ENCODE data around the gene PLXNA4. TPM values are rescaled to one million over a fixed set of nuclear protein-coding genes. Genes with fewer than 3 reads are reported as not detected.

PLXNA4 gene
- total RNA-seq, 1 experiment from 2014 or later = 0.10 TPM

- CTCF ChIA-PET = no interaction called here
These were observed 155.7 kb downstream of the PLXNA4 start for GRCh38 chr7:132420527-132420926.

GRCh38 chr7:132419542-132419941, 156.7 kb downstream of the PLXNA4 start:
- BruUV-seq (replicated peaks) = no TSS peak
- Histone ChIP-seq H3K9me3 (ENCODE audit: control insufficient read depth, insufficient read depth, low read depth, low read length) (no peaks in the 10 kb centered on the region), H3K27me3 (ENCODE audit: control insufficient read depth, insufficient read depth, low read length) (peaks cover 2% of the 10 kb centered on the region; the same call in 1 of the 2 replicates), H3K27ac (ENCODE audit: low read length) (no peak overlapping the region), H3K4me3 (ENCODE audit: low read depth in 2 of 2, low read length in 2 of 2) (no peak overlapping the region), H3K36me3 (ENCODE audit: control insufficient read depth, insufficient read depth, low read length) (no peaks in the 10 kb centered on the region), H3K4me1 (ENCODE audit: control insufficient read depth, insufficient read depth, low read length) (no peaks in the 10 kb centered on the region)
- in situ Hi-C loops (cut with HindIII; ENCODE audit: low pct_unique_long_range_greater_than_20kb, low sequenced_read_pairs) (no loop called here), intact Hi-C loops (cut with micrococcal nuclease; ENCODE audit: unreplicated experiment) (no loop called here)
- DNase-seq (ENCODE audit: low read depth, low spot score) (no peak), ATAC-seq (no peak)
- CTCF ChIA-PET = no interaction called here
- TF ChIP-seq POLR2AphosphoS5 (IDR thresholded peaks at IDR 0.05; ENCODE audit: low read depth, low read length) (no peak), SIN3A (IDR thresholded peaks at IDR 0.05; ENCODE audit: borderline replicate concordance, insufficient read depth, low read depth, low read length) (no peak), TCF7L2 (IDR thresholded peaks at IDR 0.05; ENCODE audit: low read depth, low read length) (no peak)
- TF ChIP-seq, protein P1, sequence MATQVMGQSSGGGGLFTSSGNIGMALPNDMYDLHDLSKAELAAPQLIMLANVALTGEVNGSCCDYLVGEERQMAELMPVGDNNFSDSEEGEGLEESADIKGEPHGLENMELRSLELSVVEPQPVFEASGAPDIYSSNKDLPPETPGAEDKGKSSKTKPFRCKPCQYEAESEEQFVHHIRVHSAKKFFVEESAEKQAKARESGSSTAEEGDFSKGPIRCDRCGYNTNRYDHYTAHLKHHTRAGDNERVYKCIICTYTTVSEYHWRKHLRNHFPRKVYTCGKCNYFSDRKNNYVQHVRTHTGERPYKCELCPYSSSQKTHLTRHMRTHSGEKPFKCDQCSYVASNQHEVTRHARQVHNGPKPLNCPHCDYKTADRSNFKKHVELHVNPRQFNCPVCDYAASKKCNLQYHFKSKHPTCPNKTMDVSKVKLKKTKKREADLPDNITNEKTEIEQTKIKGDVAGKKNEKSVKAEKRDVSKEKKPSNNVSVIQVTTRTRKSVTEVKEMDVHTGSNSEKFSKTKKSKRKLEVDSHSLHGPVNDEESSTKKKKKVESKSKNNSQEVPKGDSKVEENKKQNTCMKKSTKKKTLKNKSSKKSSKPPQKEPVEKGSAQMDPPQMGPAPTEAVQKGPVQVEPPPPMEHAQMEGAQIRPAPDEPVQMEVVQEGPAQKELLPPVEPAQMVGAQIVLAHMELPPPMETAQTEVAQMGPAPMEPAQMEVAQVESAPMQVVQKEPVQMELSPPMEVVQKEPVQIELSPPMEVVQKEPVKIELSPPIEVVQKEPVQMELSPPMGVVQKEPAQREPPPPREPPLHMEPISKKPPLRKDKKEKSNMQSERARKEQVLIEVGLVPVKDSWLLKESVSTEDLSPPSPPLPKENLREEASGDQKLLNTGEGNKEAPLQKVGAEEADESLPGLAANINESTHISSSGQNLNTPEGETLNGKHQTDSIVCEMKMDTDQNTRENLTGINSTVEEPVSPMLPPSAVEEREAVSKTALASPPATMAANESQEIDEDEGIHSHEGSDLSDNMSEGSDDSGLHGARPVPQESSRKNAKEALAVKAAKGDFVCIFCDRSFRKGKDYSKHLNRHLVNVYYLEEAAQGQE (IDR thresholded peaks at IDR 0.05; ENCODE audit: insufficient read depth in 1 of 2, low read depth in 2 of 2, low read length in 1 of 2) = no peak
- TF ChIP-seq, protein P2, sequence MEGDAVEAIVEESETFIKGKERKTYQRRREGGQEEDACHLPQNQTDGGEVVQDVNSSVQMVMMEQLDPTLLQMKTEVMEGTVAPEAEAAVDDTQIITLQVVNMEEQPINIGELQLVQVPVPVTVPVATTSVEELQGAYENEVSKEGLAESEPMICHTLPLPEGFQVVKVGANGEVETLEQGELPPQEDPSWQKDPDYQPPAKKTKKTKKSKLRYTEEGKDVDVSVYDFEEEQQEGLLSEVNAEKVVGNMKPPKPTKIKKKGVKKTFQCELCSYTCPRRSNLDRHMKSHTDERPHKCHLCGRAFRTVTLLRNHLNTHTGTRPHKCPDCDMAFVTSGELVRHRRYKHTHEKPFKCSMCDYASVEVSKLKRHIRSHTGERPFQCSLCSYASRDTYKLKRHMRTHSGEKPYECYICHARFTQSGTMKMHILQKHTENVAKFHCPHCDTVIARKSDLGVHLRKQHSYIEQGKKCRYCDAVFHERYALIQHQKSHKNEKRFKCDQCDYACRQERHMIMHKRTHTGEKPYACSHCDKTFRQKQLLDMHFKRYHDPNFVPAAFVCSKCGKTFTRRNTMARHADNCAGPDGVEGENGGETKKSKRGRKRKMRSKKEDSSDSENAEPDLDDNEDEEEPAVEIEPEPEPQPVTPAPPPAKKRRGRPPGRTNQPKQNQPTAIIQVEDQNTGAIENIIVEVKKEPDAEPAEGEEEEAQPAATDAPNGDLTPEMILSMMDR (IDR thresholded peaks at IDR 0.05) = no peak
- POLR2A ChIA-PET = no interaction called here

More at GRCh38 chr7:132420527-132420926, 155.7 kb downstream of the PLXNA4 start:
- no peaks in the 10 kb centered on the region for H3K9me3 ChIP-seq (ENCODE audit: control insufficient read depth, insufficient read depth, low read depth, low read length)
- DNase-seq (ENCODE audit: low read depth, low spot score) (no peak), ATAC-seq (no peak)
- no TSS peak for BruUV-seq (replicated peaks)
- POLR2A ChIA-PET = no interaction called here
- in situ Hi-C loops (cut with HindIII; ENCODE audit: low pct_unique_long_range_greater_than_20kb, low sequenced_read_pairs) = no loop called here
- no peak overlapping the region for H3K27ac ChIP-seq (ENCODE audit: low read length)
- TF ChIP-seq, protein P2 (IDR thresholded peaks at IDR 0.05) = no peak
- no peak for TF ChIP-seq POLR2AphosphoS5 (IDR thresholded peaks at IDR 0.05; ENCODE audit: low read depth, low read length)
- TF ChIP-seq, protein P1 (IDR thresholded peaks at IDR 0.05; ENCODE audit: insufficient read depth in 1 of 2, low read depth in 2 of 2, low read length in 1 of 2) = no peak
- TF ChIP-seq SIN3A (IDR thresholded peaks at IDR 0.05; ENCODE audit: borderline replicate concordance, insufficient read depth, low read depth, low read length) = no peak
- no peak for TF ChIP-seq TCF7L2 (IDR thresholded peaks at IDR 0.05; ENCODE audit: low read depth, low read length)
- intact Hi-C loops (cut with micrococcal nuclease; ENCODE audit: unreplicated experiment) = no loop called here
- peaks cover 2% of the 10 kb centered on the region; the same call in 1 of the 2 replicates for H3K27me3 ChIP-seq (ENCODE audit: control insufficient read depth, insufficient read depth, low read length)
- no peaks in the 10 kb centered on the region for H3K36me3 ChIP-seq (ENCODE audit: control insufficient read depth, insufficient read depth, low read length)
- no peaks in the 10 kb centered on the region for H3K4me1 ChIP-seq (ENCODE audit: control insufficient read depth, insufficient read depth, low read length)
- H3K4me3 ChIP-seq (ENCODE audit: low read depth in 2 of 2, low read length in 2 of 2) = no peak overlapping the region

Measured in Panc1 (cell line).